ENCODE measurements around the gene SETBP1. TPM values are rescaled to one million over a fixed set of nuclear protein-coding genes. Genes with fewer than 3 reads are reported as not detected.
A peak's percentile ranks its signal among the peaks of the same experiment; 100 is the strongest.

SETBP1 gene
- total RNA-seq, 1 donor, result 16.2 TPM

DNA sequence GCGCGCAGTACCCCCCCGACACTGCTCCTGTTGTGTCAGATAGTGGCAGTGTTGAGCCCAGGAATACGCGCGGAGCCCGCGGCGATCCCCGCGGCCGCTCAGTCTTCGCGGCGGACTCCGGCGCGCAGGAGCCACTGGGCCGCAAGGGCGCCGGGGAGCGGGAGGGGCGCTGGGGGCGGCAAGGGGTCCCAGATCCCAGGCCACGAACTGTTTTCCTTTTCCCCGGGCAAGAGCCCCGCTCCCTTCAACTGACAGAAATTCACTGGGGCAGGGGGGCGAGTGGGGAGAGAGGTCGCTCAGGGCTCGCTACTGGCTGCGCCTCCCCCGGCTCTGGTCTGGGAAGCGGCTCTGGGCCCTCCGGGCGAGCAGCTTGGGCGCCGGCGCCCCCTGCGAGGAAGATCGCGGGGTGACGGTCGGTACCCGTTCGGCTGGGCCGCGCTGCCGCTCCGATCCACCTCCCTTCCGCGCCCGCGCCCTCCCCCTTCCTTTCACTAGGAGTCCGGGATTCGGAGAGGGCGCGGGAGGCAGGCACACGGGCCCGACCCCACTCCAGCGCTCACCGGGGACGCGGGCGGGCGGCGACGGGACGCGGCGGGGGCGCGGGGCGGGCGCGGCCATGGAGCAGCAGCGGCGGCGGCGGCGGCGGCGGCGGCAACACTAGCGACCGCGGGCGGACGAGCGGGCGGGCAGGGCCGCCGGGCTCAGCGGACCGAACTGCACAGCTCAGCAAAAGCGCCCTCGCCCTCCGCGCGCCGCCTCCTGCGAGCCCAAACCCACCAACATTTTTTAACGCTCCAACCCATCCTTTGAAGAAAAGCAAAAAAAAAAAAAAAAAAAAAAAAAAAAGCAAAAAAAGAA, 1.4 kb upstream of the SETBP1 start:
- peak; percentile 13 to 93 (median 88) for DNase-seq (ENCODE audit: low read depth in 2 of 3, low spot score in 2 of 3)

DNA sequence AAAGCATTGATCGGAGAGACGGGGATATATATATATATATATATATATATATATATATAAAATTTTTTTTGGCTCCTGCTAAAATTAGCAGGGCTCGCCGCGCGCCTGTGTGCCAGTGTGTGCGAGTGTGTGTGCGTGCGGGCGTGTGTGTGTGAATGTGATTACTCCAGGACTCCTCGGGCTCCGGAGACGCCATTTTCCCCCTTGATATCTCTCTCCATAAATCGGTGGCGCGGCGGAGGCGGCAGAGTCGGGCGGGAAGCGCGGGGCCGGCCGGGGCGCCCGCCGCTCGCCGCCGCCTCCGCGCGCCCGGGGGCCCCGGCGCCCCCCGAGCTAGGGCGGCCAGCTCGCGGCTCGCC, 795 bp upstream of the SETBP1 start:
- peak in 2 of 3 donors; percentile 47 to 64 for DNase-seq (ENCODE audit: low read depth in 2 of 3, low spot score in 2 of 3)

DNA sequence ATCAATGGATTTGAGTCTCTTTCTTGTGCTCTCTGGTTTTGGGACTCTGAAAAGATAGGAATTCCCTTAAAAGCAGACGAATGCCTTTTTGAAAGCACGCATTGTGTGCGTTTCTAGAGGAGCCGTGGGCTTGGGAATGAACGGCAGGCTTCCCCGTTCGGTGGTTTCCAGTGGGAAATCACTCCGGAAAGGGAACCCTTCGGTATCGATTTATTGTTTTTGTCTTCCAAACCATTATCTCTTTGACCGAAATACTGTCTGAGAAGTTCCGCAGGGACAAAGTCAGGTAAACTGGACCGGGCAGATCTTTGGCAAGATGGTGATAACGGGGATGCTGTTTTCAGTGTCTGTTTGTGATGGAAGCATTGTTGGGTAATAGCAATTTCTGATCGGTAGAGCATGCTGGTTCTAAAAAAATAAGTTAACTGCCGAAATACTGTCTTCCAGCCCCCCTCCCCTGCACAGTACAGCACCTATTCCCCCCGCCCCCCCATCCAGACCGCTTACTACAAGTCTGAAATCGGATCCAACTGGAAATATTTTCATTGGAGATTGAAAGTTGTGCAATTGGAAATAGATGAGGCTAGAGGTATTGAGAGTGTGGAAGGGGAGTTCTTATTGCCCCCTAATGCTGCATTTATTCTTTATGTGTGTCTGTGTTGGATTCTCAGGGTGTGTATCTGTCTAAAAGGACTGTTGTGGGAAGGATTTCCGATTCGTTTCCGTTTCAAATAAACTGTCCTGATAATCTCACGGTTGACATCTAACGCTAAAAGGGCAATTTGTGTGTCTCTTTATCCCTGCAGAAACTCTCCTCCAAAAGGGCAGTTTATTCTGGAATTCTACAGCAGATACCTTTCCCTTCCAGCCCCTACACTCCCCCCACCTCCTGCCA, 635 bp downstream of the SETBP1 start:
- no peak for DNase-seq (ENCODE audit: low read depth in 2 of 3, low spot score in 2 of 3)

DNA sequence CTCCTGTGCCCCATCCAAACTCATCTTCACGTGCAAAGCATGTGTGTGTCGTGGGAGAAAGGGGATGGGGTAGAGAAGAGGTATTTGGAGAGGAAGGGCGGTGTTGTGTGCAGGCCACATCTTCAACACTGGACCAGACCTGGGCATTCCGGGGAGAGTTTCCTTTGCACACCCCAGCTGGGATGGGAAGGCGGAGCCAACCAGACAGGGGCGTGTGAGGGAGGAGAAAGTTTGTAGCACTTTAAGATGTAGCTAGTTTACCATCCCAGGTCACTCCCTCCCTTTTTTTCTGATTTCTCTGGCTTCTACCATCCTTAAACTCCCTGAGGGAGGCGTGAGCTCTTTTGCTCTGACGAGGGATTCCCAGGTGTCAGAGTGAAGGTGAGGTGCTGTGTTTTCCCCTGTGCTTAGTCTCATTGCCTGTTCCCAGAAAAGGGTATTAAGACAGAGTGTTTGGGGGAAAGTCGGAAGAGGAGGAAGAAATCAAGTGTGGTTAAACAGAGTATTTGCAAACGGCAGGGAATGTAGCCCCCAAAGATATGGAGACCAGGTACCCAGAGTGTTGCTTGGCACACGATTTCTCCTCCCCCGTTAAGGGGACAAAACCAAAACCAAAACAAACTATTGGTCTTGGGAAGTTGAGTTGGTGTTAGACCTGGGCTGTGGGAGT, 1.6 kb downstream of the SETBP1 start:
- peak in 1 of 3 donors; percentile 13 for DNase-seq (ENCODE audit: low read depth in 2 of 3, low spot score in 2 of 3)

DNA sequence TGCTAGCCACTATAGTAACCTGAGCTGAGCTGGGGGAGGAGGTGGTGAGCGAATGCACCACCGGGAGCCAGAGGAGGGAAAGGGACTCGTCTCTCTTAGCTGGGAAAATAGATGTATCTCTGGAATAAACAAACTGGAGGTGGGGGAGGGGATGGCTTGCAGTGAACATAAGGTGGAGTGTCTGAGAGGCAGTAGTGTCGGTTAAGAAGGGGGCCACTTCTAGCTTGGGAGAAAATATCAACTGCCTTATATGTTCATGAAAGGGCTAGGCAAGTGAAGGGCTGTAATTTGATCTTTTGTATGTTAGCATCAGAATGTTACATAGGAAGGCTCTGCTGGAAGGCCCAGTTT, 2.2 kb downstream of the SETBP1 start:
- no peak for DNase-seq (ENCODE audit: low read depth in 2 of 3, low spot score in 2 of 3)

DNA sequence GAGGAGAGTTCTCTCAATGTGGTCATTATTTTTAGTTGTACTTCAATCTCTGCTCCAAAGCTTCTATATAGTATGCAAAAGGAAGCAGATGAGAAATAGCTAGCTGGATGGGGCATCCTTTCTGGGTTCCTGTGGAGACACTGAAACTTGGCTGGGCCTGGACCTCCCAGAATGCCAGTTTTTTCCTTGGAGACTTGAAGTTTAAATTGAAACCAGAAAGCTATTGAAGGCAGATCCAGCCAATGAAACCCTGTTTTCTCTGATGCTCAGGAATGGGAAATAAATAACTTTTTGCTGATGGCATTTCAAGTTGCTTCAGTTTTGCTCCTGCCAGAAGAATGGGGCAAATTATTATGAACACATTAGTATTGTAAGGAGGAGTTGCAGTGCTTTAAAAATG, 2.9 kb downstream of the SETBP1 start:
- DNase-seq (ENCODE audit: low read depth in 2 of 3, low spot score in 2 of 3), result no peak

DNA sequence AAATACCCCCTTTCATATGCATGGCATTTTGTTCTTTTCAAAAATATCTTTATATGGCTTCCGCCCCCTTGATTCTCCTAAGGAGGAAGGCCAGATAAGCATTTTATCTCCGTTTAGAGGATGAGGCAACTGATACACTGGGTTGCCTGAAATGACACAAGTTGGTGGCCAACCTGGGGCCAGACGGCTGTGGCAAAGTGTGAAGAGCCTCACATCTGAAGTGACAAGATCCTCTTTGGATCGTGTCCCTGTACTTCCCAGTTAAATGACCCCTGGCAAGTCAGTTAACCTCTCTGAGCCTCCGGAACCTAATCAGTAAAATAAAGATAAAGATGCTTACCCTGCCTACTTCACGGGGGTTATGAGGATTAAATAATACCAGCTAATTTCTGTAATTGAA, 4.6 kb downstream of the SETBP1 start:
- no peak for DNase-seq (ENCODE audit: low read depth in 2 of 3, low spot score in 2 of 3)

DNA sequence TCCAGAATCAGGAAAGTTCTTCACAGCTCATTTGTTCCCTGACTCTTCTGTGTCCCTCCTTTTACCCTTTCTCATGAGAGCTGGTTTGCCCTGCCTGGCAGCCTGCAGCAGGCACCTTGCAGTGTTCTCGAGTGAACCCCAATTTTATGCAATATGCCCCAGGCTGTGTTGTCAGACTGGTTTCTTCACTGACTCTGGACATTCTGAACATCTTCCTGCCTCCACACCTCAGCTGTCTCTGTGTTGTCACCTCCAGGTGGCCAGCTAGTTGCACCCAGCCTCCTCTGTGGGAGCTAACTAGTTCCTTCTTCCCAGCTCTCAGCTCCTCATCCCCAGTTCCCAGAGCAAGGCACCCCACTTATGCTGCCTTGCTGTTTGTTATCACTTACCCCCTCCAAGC, 5.5 kb downstream of the SETBP1 start:
- DNase-seq (ENCODE audit: low read depth in 2 of 3, low spot score in 2 of 3), result no peak

DNA sequence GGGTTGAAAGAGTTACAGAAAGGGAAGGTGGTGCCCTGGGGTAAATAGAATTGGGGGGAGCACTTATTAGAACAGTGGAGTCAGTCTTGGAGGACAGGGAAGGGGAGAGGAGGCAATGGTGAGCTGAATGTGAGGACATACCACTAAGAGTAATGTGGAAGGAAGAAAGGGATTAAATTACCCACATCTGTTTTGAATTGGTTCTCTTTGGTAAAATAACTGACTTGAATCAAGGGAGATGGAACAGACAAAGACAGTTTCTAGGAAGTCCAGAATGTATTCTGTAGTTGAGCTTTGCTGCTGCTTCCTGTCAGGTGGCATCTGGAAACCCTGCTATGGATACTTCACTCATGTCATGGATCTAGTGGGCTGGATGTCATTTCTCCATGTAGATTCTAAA, 6.7 kb downstream of the SETBP1 start:
- no peak for DNase-seq (ENCODE audit: low read depth in 2 of 3, low spot score in 2 of 3)

DNA sequence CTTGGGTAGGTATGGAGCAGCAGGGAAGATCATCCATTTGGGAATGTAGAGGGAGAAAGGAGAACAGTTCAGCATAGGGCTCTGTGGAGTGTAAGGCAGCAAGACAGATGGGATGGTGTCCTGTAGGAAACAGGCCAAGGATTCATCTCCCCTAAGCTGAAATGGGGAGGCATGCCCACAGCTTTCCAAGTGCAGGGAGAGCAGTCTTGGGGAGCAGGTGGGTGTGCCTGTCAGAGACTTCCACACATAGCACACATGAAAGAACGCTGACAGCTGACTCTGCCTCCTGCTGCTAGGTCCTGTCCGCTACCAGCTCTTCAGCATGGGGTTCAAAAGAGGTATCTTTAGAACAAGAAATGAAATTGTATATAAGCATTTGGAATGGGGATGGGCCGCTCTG, 9.0 kb downstream of the SETBP1 start:
- DNase-seq (ENCODE audit: low read depth in 2 of 3, low spot score in 2 of 3), result no peak

DNA sequence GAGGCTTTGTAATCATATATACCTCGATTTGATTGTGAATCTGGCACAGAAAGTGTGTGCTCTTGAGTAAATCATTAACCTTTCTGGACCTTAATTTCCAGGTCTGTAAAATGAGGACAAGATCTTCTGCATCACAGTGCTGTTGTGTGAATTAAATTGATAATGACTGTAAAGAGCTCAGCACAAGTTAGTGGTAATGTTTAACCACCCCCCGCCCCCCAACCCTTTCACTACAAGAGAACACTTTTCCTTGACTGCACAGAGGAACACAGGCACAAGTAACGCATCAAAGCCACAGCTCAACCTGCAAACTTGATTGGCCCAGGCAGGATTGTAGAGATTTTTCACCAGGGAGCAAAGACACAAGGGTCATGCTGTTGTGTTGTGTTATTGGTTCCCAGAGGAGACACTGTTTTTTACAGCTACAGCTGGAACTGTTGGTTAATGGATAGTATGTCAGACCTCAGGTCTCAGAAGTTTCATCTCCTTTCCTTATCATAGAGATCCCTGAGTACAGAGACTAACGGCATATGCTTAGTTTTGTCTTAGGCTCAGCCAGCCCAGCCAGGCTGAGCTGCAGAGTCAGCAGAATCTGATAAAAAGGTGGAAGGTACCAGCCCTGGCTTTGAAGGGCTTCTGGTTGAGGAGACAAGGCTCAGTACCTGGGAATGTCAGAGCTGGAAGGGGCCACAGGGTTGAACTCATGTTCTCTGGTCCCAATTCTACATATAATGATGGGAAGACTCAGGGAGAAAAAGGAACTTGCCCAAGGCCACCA, 10.6 kb downstream of the SETBP1 start:
- no peak for DNase-seq (ENCODE audit: low read depth in 2 of 3, low spot score in 2 of 3)

DNA sequence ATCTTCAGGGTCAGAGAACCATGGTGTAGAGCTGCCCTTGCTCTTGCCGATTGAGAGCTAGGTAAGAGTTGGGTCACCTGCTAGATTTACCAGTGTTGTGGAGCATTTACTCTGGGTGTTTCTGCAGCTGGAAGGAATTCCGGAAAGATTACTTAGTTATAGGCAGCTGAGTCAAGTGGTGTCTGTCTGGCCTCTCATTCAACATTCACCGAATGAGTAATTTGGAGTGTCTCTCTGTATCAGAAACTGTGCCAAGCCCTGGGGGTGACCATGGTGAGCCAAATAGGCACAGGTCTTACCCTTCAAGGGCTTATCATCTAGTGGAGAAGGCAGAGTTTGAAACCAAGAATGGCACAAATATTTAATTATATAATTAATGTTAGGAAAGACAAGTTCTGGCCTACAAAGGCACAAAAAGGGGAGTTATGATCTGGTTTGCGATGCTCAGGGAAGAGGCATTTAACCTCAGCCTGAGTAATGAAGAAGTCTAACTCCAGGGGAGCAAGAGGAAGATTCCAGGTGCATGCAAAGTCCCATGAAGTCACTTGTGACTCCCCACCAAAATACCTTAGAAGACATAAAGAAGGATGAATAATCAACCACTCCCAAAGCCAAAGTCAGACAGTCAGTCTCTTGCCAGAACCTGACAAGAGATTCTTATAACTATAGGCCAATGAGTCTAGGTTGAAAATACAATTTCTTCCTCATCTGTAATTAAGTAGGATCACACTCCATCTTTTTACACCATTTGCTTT, 12.5 kb downstream of the SETBP1 start:
- DNase-seq (ENCODE audit: low read depth in 2 of 3, low spot score in 2 of 3), result no peak

DNA sequence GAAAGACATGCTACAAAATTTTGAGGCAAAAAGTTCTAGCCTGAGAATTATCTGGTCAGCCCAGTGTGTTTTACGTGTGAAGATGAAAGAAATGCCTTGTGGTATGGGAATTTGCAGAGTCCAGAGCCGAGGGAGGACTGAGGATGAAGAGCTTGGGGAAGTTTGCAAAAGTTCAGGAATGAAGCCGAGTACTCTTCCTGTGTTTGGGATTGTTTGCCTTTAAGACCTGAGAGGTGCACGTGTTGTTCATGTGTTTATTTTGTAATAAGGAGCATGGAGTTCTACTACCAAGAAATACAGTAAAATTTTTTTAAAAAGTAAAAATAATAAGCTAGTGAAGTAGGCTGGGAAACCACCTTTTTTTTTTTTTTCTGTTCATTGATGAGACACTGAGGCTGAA, 14.8 kb downstream of the SETBP1 start:
- DNase-seq (ENCODE audit: low read depth in 2 of 3, low spot score in 2 of 3), result no peak

DNA sequence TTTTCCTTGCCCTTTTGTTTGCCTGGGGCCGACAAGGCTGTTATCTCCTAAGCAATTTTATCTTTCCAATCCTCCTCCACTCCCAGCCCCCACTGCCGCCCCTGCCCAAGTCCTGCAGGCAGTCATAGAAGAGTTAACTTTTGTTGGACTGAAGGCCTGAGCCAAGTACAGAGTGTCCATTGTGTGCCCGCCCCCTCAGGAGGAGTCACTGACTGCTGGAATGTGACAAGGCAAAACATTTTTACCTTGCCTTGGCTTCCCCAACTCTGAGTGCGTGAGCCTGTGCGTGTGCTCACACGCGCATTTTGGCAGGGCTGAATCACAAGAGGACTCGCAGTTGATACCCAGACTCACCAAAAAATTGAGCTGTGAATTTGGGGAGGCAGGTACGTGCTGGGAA, 16.2 kb downstream of the SETBP1 start:
- no peak for DNase-seq (ENCODE audit: low read depth in 2 of 3, low spot score in 2 of 3)

DNA sequence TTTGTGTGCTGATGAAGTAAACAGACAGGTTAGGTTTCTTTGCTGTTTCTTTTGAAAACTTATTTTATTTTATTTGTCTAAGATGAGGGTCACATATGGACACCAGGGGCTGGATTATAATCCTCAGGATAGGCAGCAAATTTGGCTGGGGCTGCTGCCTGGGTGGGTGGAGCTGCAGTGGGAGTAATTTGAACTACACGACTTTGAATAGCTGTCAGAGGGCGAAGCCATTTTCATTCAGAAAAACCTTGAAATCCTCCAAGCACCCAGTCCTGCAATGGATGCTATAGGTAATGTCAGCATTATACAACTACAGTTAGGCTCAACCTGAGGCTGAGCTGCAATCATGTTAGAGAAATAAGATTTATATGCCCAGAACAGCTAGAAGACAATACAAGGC, 16.6 kb downstream of the SETBP1 start:
- no peak for DNase-seq (ENCODE audit: low read depth in 2 of 3, low spot score in 2 of 3)

DNA sequence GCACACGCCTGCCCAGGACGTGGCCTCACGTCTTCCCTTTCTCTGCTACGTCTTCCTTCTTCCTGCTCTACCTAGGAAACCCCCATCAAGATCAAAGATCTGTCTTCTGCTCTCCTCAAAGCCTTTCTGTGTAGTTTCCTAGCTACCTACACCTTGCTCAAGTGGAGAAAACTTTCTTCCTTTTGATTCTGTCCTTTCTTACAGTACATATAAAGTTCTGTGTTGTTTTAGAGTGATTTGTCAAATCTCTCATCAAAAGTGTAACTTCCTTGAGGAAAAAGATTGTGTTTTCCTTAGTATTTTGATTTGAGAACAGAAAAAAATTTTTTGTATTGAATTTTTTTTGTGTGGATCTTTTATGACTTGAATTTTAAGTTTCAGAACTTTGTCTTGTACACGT, 17.8 kb downstream of the SETBP1 start:
- DNase-seq (ENCODE audit: low read depth in 2 of 3, low spot score in 2 of 3), result no peak

DNA sequence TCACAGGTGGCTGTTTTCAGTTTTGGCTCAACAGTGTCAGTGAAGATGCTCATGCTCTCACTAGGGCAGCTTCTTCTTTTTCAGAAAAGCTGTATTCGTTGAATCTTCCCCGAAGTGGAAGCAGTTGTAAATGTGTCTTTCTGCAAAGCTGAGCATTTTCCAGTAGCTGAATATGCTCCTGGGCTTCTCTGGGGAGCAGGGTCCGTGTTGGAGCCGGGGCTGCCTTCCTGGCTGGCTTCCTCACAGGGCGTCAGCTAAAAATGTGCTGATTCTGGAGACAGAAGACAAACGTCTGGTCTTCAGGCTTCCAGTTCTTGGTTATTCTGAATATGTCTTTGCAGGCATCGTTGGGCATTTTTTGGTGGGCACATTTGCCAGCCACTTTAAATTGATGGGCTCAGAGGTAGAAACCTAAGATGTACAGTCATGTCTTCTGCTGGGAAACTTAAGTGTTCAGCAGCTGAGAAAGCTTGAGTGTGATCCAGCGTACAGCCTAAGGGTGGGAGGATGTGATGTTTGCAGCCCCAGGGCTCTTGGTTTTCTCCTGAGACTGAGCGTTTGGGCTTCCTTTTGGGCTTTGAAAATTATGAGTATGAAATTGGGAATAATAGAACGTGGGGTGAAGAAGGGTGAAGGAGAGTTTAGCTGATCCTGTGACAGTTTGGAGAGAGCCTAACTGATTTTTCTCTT, 19.0 kb downstream of the SETBP1 start:
- DNase-seq (ENCODE audit: low read depth in 2 of 3, low spot score in 2 of 3), result no peak

DNA sequence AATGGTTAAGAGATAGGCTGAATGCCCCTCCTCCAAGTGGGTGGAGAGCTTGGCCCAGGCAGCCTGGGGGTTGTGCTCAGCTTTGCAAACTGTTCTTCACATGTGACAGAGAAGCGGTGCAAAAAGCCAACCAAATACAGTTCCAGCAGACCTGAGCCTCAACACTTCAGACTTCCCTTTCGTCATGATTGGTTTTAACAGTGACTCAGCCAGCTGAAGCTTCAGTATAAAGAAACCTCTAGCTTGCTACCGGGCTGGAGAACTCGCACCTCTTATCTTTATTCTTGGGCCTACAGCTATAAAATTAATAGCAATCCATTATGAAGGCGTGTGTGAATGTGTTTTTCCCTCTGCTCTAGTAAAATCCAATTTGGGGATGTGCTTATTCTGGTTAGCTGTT, 20.0 kb downstream of the SETBP1 start:
- peak in 2 of 3 donors; percentile 46 to 79 for DNase-seq (ENCODE audit: low read depth in 2 of 3, low spot score in 2 of 3)

DNA sequence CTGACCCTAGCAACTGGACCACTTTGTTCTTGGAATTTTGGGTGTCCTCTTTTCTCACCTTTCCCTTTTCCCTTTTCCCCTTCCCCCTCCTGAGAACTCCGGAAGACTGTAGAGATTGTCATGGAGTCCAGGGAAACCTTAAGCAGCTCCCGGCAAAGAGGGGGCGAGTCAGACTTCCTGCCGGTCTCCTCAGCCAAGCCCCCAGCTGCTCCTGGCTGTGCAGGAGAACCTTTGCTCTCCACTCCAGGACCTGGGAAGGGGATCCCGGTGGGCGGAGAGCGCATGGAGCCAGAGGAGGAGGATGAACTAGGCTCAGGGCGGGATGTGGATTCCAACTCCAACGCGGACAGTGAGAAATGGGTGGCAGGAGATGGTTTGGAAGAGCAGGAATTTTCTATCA, 20.5 kb downstream of the SETBP1 start:
- DNase-seq (ENCODE audit: low read depth in 2 of 3, low spot score in 2 of 3), result no peak
